Adipocyte (in vitro differentiated cells): ENCODE measurements around the gene GPC1.

Experiments
- DNase-seq: peaks from one replicate; pipeline ENCODE4 v3.0.0-alpha.2; 2015; ENCODE audit warnings: low read depth
- H3K27me3 ChIP-seq: replicated peaks from 2 replicates; pipeline ENCODE4 v1.7.0; 2013; ENCODE audit warnings: mild to moderate bottlenecking, low read length, moderate library complexity; ENCODE audit not compliant: control insufficient read depth, insufficient read depth
- H3K36me3 ChIP-seq: 2 replicates; pipeline ENCODE4 v1.7.0; 2013; ENCODE audit warnings: low read length, mild to moderate bottlenecking, moderate library complexity; ENCODE audit not compliant: control insufficient read depth, insufficient read depth, severe bottlenecking
- H3K4me1 ChIP-seq: 2 replicates; pipeline ENCODE4 v1.7.0; 2013; ENCODE audit warnings: mild to moderate bottlenecking, low read length, moderate library complexity; ENCODE audit not compliant: control insufficient read depth, insufficient read depth
- H3K4me3 ChIP-seq: 2 replicates; pipeline ENCODE4 v1.7.0; 2013; ENCODE audit warnings: mild to moderate bottlenecking, low read length, moderate library complexity
- H3K9ac ChIP-seq: 2 replicates; pipeline ENCODE4 v1.7.0; 2013; ENCODE audit warnings: mild to moderate bottlenecking, low read length, moderate library complexity
- H3K9me3 ChIP-seq: 2 replicates; pipeline ENCODE4 v1.7.0; 2013; ENCODE audit warnings: mild to moderate bottlenecking, low read length, moderate library complexity; ENCODE audit not compliant: control insufficient read depth

The GPC1 gene

DNA sequence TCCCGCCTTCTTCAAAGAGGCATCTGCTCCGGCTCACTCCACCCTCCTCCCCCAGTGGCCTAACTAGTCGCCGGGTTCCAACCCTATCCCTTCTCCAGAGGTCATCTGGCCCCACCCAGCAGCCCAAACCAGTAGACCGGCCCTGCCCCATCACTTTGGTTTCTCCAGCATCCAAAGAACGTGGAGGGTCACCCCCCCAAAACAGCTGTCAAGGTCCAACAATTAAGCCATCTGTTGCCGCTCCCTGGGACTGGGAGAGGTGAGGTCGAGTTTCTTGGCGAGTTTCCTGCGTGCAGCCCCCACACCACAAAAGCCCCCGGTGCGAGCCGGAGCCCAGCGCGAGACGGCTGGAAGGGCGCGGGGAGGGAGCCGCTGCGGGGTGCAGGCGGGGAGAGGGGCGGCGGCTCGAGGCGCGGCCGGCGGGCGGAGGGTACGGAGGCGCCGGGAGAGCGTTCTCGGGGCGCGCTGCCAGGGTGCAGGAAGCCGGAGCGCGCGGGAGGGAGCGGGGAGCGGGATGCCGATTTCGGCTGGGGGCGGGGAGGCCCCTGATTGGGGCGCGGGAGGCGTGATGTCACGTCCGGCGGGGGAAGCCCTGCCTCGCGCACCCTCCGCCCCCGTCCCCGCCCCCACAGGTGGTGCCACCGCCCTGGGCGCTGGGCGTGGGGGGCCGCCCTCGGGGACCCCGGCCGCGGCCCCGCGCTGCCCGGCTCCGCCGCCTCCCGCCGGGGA, 571 bp upstream of the GPC1 start:
- Histone ChIP-seq H3K9ac (peak overlapping the region; percentile 95), H3K36me3 (peaks cover 4% of the 10 kb centered on the region), H3K4me1 (peaks cover 49% of the 10 kb centered on the region), H3K27me3 (no peaks in the 10 kb centered on the region), H3K9me3 (no peaks in the 10 kb centered on the region), H3K4me3 (peak overlapping the region; percentile 88)
- DNase-seq, result peak; percentile 98

- peak; percentile 55 for DNase-seq
- Histone ChIP-seq H3K9me3 (no peaks in the 10 kb centered on the region), H3K36me3 (peaks cover 10% of the 10 kb centered on the region), H3K9ac (peak overlapping the region; percentile 93), H3K27me3 (no peaks in the 10 kb centered on the region), H3K4me3 (peak overlapping the region; percentile 91), H3K4me1 (peaks cover 49% of the 10 kb centered on the region)
Observed at GRCh38 chr2:240435948-240436682, 652 bp downstream of the GPC1 start.

- Histone ChIP-seq H3K4me1 (peaks cover 49% of the 10 kb centered on the region), H3K9me3 (no peaks in the 10 kb centered on the region), H3K9ac (peak overlapping the region; percentile 93), H3K4me3 (peak overlapping the region; percentile 91), H3K27me3 (no peaks in the 10 kb centered on the region), H3K36me3 (peaks cover 11% of the 10 kb centered on the region)
- peak; percentile 59 for DNase-seq
Observed at GRCh38 chr2:240436683-240437550, 1.5 kb downstream of the GPC1 start.

- Histone ChIP-seq H3K9me3 (no peaks in the 10 kb centered on the region), H3K4me3 (peak overlapping the region; percentile 91), H3K36me3 (peaks cover 14% of the 10 kb centered on the region)
Observed at GRCh38 chr2:240437551-240437860, 2.0 kb downstream of the GPC1 start.

GRCh38 chr2:240437861-240438809, 2.7 kb downstream of the GPC1 start:
- Histone ChIP-seq H3K9me3 (no peaks in the 10 kb centered on the region), H3K27me3 (no peaks in the 10 kb centered on the region), H3K4me1 (peaks cover 37% of the 10 kb centered on the region), H3K4me3 (peak overlapping the region; percentile 91), H3K36me3 (peaks cover 17% of the 10 kb centered on the region), H3K9ac (peak overlapping the region; percentile 93)
- DNase-seq, result peak; percentile 89

More at GRCh38 chr2:240437551-240437860, 2.0 kb downstream of the GPC1 start:
- no peak for DNase-seq
- peaks cover 43% of the 10 kb centered on the region for H3K4me1 ChIP-seq
- peak overlapping the region; percentile 93 for H3K9ac ChIP-seq
- no peaks in the 10 kb centered on the region for H3K27me3 ChIP-seq

GRCh38 chr2:240438810-240439697, 3.6 kb downstream of the GPC1 start:
- H3K4me3 ChIP-seq, result peak overlapping the region; percentile 91
- no peak for DNase-seq
- H3K4me1 ChIP-seq, result peaks cover 29% of the 10 kb centered on the region

GRCh38 chr2:240439698-240440151, 4.3 kb downstream of the GPC1 start:
- peaks cover 23% of the 10 kb centered on the region for H3K36me3 ChIP-seq
- no peaks in the 10 kb centered on the region for H3K9me3 ChIP-seq
- H3K4me3 ChIP-seq, result no peak overlapping the region
- no peak for DNase-seq
- H3K9ac ChIP-seq, result no peak overlapping the region
- H3K4me1 ChIP-seq, result peaks cover 23% of the 10 kb centered on the region
- H3K27me3 ChIP-seq, result no peaks in the 10 kb centered on the region

More at GRCh38 chr2:240438810-240439697, 3.6 kb downstream of the GPC1 start:
- Histone ChIP-seq H3K27me3 (no peaks in the 10 kb centered on the region), H3K36me3 (peaks cover 17% of the 10 kb centered on the region), H3K9me3 (no peaks in the 10 kb centered on the region), H3K9ac (peak overlapping the region; percentile 93)

- Histone ChIP-seq H3K36me3 (peaks cover 28% of the 10 kb centered on the region), H3K4me3 (no peak overlapping the region)
- no peak for DNase-seq
Observed at GRCh38 chr2:240440251-240440650, 4.8 kb downstream of the GPC1 start.

GRCh38 chr2:240440704-240441320, 5.3 kb downstream of the GPC1 start:
- peaks cover 29% of the 10 kb centered on the region for H3K36me3 ChIP-seq
- H3K4me1 ChIP-seq, result peaks cover 23% of the 10 kb centered on the region
- no peak overlapping the region for H3K9ac ChIP-seq
- H3K27me3 ChIP-seq, result no peaks in the 10 kb centered on the region
- H3K9me3 ChIP-seq, result no peaks in the 10 kb centered on the region
- no peak for DNase-seq
- H3K4me3 ChIP-seq, result no peak overlapping the region

More at GRCh38 chr2:240440251-240440650, 4.8 kb downstream of the GPC1 start:
- H3K9ac ChIP-seq, result no peak overlapping the region
- no peaks in the 10 kb centered on the region for H3K9me3 ChIP-seq
- peaks cover 23% of the 10 kb centered on the region for H3K4me1 ChIP-seq
- H3K27me3 ChIP-seq, result no peaks in the 10 kb centered on the region
